ENCODE data around the gene BUD23. TPM values are rescaled to one million over a fixed set of nuclear protein-coding genes. Genes with fewer than 3 reads are reported as not detected.
"Not testable (repeated sequence)": the region's sequence is repeated elsewhere in the genome, so short reads cannot be mapped to it uniquely, and the experiment has no call there.

The BUD23 gene
- total RNA-seq, result 27.0 and 31.5 TPM in 2 replicates

- peak; percentile 98 for DNase-seq
Observed at GRCh38 chr7:73683056-73683787, at the start of gene BUD23, which contains the start of gene DNAJC30. Gene BUD23, plus strand, starts transcription at chr7:73683597. Its CDS starts 29 bp downstream, at chr7:73683626. Gene DNAJC30, minus strand, starts transcription at chr7:73683453. Its CDS starts 30 bp downstream, at chr7:73683423.

- no peak for DNase-seq
Observed at GRCh38 chr7:73633844-73634243, 49.6 kb upstream of the BUD23 start.

GRCh38 chr7:73635428-73636200 lies 47.8 kb upstream of the BUD23 start:
- DNase-seq, result no peak

GRCh38 chr7:73638911-73639310 lies 44.5 kb upstream of the BUD23 start:
- DNase-seq, result no peak

GRCh38 chr7:73642834-73643233 lies 40.6 kb upstream of the BUD23 start:
- no peak for DNase-seq

GRCh38 chr7:73644688-73645286 lies 38.6 kb upstream of the BUD23 start:
- DNase-seq, result no peak

GRCh38 chr7:73645643-73646174 lies 37.7 kb upstream of the BUD23 start:
- no peak for DNase-seq

- no peak for DNase-seq
Observed at GRCh38 chr7:73646785-73647724, 36.3 kb upstream of the BUD23 start.

GRCh38 chr7:73647725-73648592 lies 35.4 kb upstream of the BUD23 start:
- DNase-seq, result peak; percentile 10

GRCh38 chr7:73648593-73649332 lies 34.6 kb upstream of the BUD23 start:
- DNase-seq, result no peak

GRCh38 chr7:73649576-73649975 lies 33.8 kb upstream of the BUD23 start:
- DNase-seq, result no peak

- DNase-seq, result no peak
Observed at GRCh38 chr7:73650524-73650923, 32.9 kb upstream of the BUD23 start.

- DNase-seq, result no peak
Observed at GRCh38 chr7:73652541-73652949, 30.9 kb upstream of the BUD23 start.

- not testable (repeated sequence) for DNase-seq
Observed at GRCh38 chr7:73655309-73655708, 28.1 kb upstream of the BUD23 start.

- DNase-seq, result no peak
Observed at GRCh38 chr7:73659983-73660382, 23.4 kb upstream of the BUD23 start.

- DNase-seq, result not testable (repeated sequence)
Observed at GRCh38 chr7:73660594-73660993, 22.8 kb upstream of the BUD23 start.

- no peak for DNase-seq
Observed at GRCh38 chr7:73663033-73663432, 20.4 kb upstream of the BUD23 start.

- peak; percentile 87 for DNase-seq
Observed at GRCh38 chr7:73667344-73668102, 15.9 kb upstream of the BUD23 start, which contains the start of gene VPS37D. Gene VPS37D, plus strand, starts transcription at chr7:73667831. Its CDS starts 128 bp downstream, at chr7:73667959.

Data from dermis blood vessel endothelial cell (primary cell).